Mesenchymal stem cell (in vitro differentiated cells and primary cell): ENCODE data around the gene MERTK.
A peak's percentile ranks its signal among the peaks of the same experiment; 100 is the strongest.

Experiments
- DNase-seq: peaks from one replicate; pipeline ENCODE4 v3.0.0-alpha.2; 2013
- H2AFZ ChIP-seq: one replicate; pipeline ENCODE4 v1.6.1; 2013; ENCODE audit warnings: low read depth, mild to moderate bottlenecking, control low read depth, inconsistent platforms, low read length, moderate library complexity
- H2AK5ac ChIP-seq: 2 replicates; pipeline ENCODE4 v1.6.1; 2013; ENCODE audit warnings: low read length, moderate library complexity, mild to moderate bottlenecking, inconsistent platforms; ENCODE audit not compliant: severe bottlenecking
- H2BK120ac ChIP-seq: one replicate; pipeline ENCODE4 v1.6.1; 2013; ENCODE audit warnings: low read depth, mild to moderate bottlenecking, inconsistent platforms, low read length, moderate library complexity
- H2BK12ac ChIP-seq, 2 experiments: one replicate each; pipeline ENCODE4 v1.6.1; 2013; ENCODE audit warnings: inconsistent platforms in 2 of 2, low read length in 2 of 2, mild to moderate bottlenecking in 2 of 2, moderate library complexity in 2 of 2, control low read depth in 1 of 2
- H2BK15ac ChIP-seq: one replicate; pipeline ENCODE4 v1.6.1; 2013; ENCODE audit warnings: mild to moderate bottlenecking, low read depth, inconsistent platforms; ENCODE audit not compliant: poor library complexity, severe bottlenecking
- H2BK5ac ChIP-seq: 2 replicates; pipeline ENCODE4 v1.6.1; 2013; ENCODE audit warnings: low read depth, mild to moderate bottlenecking, low read length, control low read depth, inconsistent platforms; ENCODE audit not compliant: poor library complexity, severe bottlenecking
- H3K14ac ChIP-seq, 2 experiments: one replicate each; pipeline ENCODE4 v1.6.1; 2013; ENCODE audit warnings: inconsistent platforms in 2 of 2, low read length in 2 of 2, control low read depth in 1 of 2, mild to moderate bottlenecking in 1 of 2, moderate library complexity in 1 of 2
- H3K18ac ChIP-seq, 2 experiments: one replicate each; pipeline ENCODE4 v1.6.1; 2013; ENCODE audit warnings: inconsistent platforms in 2 of 2, low read length in 2 of 2, control low read depth in 1 of 2, low read depth in 1 of 2, mild to moderate bottlenecking in 1 of 2
- H3K23ac ChIP-seq, 2 experiments: one replicate each; pipeline ENCODE4 v1.6.1; 2013; ENCODE audit warnings: inconsistent platforms in 2 of 2, low read length in 2 of 2, mild to moderate bottlenecking in 2 of 2, moderate library complexity in 2 of 2, control low read depth in 1 of 2
- H3K27ac ChIP-seq: 2 replicates; pipeline ENCODE4 v1.5.1; 2013; ENCODE audit warnings: mild to moderate bottlenecking, moderate library complexity, low read length, control low read depth, inconsistent platforms; ENCODE audit not compliant: poor library complexity, severe bottlenecking
- H3K27me3 ChIP-seq, 2 experiments: 2 replicates each; pipeline versions ENCODE4 v1.6.1 to v1.7.0; 2013; ENCODE audit warnings: low read length in 2 of 2, mild to moderate bottlenecking in 2 of 2, moderate library complexity in 2 of 2, control low read depth in 1 of 2, inconsistent platforms in 1 of 2; ENCODE audit not compliant: control insufficient read depth in 1 of 2, insufficient read depth in 1 of 2
- H3K36me3 ChIP-seq, 2 experiments: 2 replicates each; pipeline versions ENCODE4 v1.6.1 to v1.7.0; 2013; ENCODE audit warnings: low read length in 2 of 2, control low read depth in 1 of 2, inconsistent platforms in 1 of 2, low read depth in 1 of 2, mild to moderate bottlenecking in 1 of 2; ENCODE audit not compliant: insufficient read depth in 2 of 2, control insufficient read depth in 1 of 2
- H3K4ac ChIP-seq, 2 experiments: one replicate each; pipeline ENCODE4 v1.6.1; 2013; ENCODE audit warnings: inconsistent platforms in 2 of 2, low read length in 2 of 2, mild to moderate bottlenecking in 2 of 2, moderate library complexity in 2 of 2, control low read depth in 1 of 2, low read depth in 1 of 2
- H3K4me1 ChIP-seq: 2 replicates; pipeline ENCODE4 v1.6.1; 2013; ENCODE audit warnings: low read depth, low read length, control low read depth; ENCODE audit not compliant: control insufficient read depth, insufficient read depth
- H3K4me2 ChIP-seq: 2 replicates; pipeline ENCODE4 v1.6.1; 2013; ENCODE audit warnings: low read length, mild to moderate bottlenecking, inconsistent platforms; ENCODE audit not compliant: poor library complexity, severe bottlenecking
- H3K4me3 ChIP-seq, 2 experiments: 2 replicates each; pipeline versions ENCODE4 v1.5.1 to v1.7.0; 2013; ENCODE audit warnings: low read length in 2 of 2, mild to moderate bottlenecking in 2 of 2, control low read depth in 1 of 2, low read depth in 1 of 2; ENCODE audit not compliant: insufficient read depth in 1 of 2
- H3K79me1 ChIP-seq: replicated peaks from 2 replicates; pipeline ENCODE4 v1.6.1; 2013; ENCODE audit warnings: mild to moderate bottlenecking, control low read depth, low read length, inconsistent platforms; ENCODE audit not compliant: poor library complexity, severe bottlenecking
- H3K9ac ChIP-seq: 2 replicates; pipeline ENCODE4 v1.7.0; 2013; ENCODE audit warnings: mild to moderate bottlenecking, low read length, moderate library complexity
- H3K9me3 ChIP-seq: 2 replicates; pipeline ENCODE4 v1.7.0; 2013; ENCODE audit warnings: mild to moderate bottlenecking, low read length; ENCODE audit not compliant: control insufficient read depth
- H4K8ac ChIP-seq: one replicate; pipeline ENCODE4 v1.6.1; 2013; ENCODE audit warnings: inconsistent platforms, mild to moderate bottlenecking, low read length, moderate library complexity
- H4K91ac ChIP-seq: one replicate; pipeline ENCODE4 v1.6.1; 2013; ENCODE audit warnings: mild to moderate bottlenecking, low read length, inconsistent platforms
- WGBS: methylation state at CpG from one replicate; pipeline ENCODE4 v1.1.7; 2013; ENCODE audit warnings: mixed read lengths; 5-methylcytosine and 5-hydroxymethylcytosine counted together

MERTK gene

DNA sequence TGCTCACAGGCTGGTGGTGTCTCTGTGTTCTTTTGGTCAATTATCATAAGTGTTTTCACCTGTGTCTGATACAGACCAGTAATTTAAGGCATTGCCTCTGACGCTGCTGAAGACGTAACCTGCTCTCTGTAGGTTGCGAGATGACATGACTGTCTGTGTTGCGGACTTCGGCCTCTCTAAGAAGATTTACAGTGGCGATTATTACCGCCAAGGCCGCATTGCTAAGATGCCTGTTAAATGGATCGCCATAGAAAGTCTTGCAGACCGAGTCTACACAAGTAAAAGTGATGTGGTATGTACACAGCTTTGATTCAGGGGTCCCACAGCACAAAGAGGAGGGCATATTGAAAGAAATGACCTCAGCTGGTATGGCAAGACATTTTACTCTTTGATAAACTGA, 122.9 kb downstream of the MERTK start:
- Histone ChIP-seq H4K91ac (no peak overlapping the region), H3K79me1 (peaks cover 1% of the 10 kb centered on the region), H2BK15ac (no peak overlapping the region), H3K9me3 (no peaks in the 10 kb centered on the region), H3K4me2 (no peak overlapping the region), H3K27me3 (peaks cover 0 to 36% of the 10 kb centered on the region in 2 experiments), H3K9ac (no peak overlapping the region), H2BK12ac (no peak overlapping the region), H3K27ac (no peak overlapping the region), H2BK120ac (no peak overlapping the region), H2AFZ (no peak overlapping the region), H3K4me3 (no peak overlapping the region), H3K18ac (no peak overlapping the region), H3K4ac (no peak overlapping the region), H3K14ac (no peak overlapping the region), H3K36me3 (peaks cover 0 to 37% of the 10 kb centered on the region in 2 experiments), H3K23ac (no peak overlapping the region), H3K4me1 (peaks cover 2% of the 10 kb centered on the region), H2AK5ac (no peak overlapping the region), H2BK5ac (no peak overlapping the region), H4K8ac (no peak overlapping the region)
- WGBS = 93% methylated on average over 10 of the region's 10 CpGs
- no peak for DNase-seq

DNA sequence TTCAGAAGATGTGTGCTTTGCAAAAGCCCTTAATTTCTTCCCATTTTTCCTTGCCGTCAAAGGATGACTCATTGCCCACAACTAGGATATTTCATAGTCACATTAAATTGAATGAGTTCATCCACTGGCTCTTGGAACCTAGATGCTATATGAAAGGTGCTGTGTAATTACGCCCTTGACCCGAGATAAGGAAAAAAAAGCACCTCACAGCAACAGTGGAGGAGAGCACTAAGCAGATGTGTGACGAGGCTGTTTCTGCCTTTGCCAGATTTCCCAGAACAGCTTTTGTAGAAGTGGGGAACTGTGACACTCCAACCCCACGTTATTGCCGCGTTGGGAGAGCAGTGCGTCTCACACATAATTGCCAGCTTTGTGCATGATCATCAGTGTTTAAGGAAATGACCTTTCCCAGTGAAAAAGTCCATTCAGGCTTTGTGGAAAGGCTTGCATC, 123.4 kb downstream of the MERTK start:
- Histone ChIP-seq H2AFZ (no peak overlapping the region), H3K14ac (no peak overlapping the region), H3K4me3 (no peak overlapping the region), H3K18ac (no peak overlapping the region), H2BK15ac (no peak overlapping the region), H3K9me3 (no peaks in the 10 kb centered on the region), H2BK12ac (no peak overlapping the region), H3K27me3 (peaks cover 0 to 33% of the 10 kb centered on the region in 2 experiments), H3K36me3 (peaks cover 0 to 33% of the 10 kb centered on the region in 2 experiments), H2AK5ac (no peak overlapping the region), H3K9ac (no peak overlapping the region), H3K4me2 (no peak overlapping the region), H3K4ac (no peak overlapping the region), H3K79me1 (no peaks in the 10 kb centered on the region), H2BK120ac (no peak overlapping the region), H4K8ac (no peak overlapping the region), H3K27ac (no peak overlapping the region), H3K4me1 (peaks cover 2% of the 10 kb centered on the region), H3K23ac (no peak overlapping the region), H4K91ac (no peak overlapping the region), H2BK5ac (no peak overlapping the region)
- peak; percentile 64 for DNase-seq
- 78% methylated on average over 8 of the region's 8 CpGs for WGBS

DNA sequence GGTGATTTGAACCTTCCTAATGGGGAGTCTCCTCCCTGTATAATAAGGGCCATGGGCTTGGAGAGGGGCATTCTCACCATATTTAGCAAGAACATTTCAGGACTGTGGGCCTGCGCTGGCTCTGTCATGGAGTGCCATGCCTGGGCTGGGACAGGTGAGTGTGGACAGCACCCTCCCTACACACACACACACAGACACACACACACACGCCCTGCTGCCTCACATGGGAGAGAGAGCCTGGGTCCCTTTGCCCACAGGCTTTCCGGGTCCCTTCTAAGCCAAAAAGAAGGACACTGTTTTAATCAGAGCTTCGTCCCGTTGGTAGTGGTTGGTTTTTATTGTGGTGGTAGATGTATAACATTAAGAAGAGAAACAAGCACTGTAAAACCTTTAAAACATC, 125.3 kb downstream of the MERTK start:
- Histone ChIP-seq H3K4me1 (peaks cover 2% of the 10 kb centered on the region), H2BK12ac (no peak overlapping the region), H3K4me2 (no peak overlapping the region), H3K9ac (no peak overlapping the region), H3K9me3 (no peaks in the 10 kb centered on the region), H2BK120ac (no peak overlapping the region), H3K18ac (peak overlapping the region in 1 of 2 experiments; percentile 53), H4K8ac (no peak overlapping the region), H3K27ac (no peak overlapping the region), H3K23ac (peak overlapping the region in 1 of 2 experiments; percentile 65), H3K4ac (no peak overlapping the region), H2AK5ac (no peak overlapping the region), H3K36me3 (peaks cover 0 to 33% of the 10 kb centered on the region in 2 experiments), H3K4me3 (no peak overlapping the region), H3K27me3 (peaks cover 0 to 22% of the 10 kb centered on the region in 2 experiments), H4K91ac (no peak overlapping the region), H2BK15ac (peak overlapping the region; percentile 12), H2AFZ (no peak overlapping the region), H2BK5ac (no peak overlapping the region), H3K79me1 (no peaks in the 10 kb centered on the region), H3K14ac (no peak overlapping the region)
- no peak for DNase-seq
- 93% methylated on average over 4 of the region's 5 CpGs for WGBS

DNA sequence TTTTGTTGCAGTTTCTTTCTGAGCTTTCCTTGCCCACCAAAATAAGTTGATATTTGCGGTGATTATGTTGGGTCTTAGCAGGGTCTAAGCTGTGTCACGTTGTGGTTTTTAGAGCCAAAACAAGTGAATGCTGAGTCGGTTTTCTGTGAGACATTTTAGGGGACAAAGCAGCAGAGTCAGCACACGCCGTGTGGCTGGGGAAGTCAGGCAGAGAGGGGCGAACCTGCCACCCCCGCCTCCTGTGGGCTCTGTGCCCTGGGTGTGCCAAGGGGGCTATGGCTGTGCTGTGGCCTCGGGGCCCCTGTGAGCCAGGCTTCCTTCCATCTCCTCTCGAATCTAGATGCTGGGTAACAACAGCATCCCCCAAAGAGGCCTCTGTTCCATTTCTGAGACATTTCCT, 125.8 kb downstream of the MERTK start:
- peaks cover 0 to 17% of the 10 kb centered on the region in 2 experiments for H3K27me3 ChIP-seq
- H2BK15ac ChIP-seq = no peak overlapping the region

More for the DNA sequence above, 125.8 kb downstream of the MERTK start:
- no peak for DNase-seq
- Histone ChIP-seq H3K14ac (no peak overlapping the region), H3K4me1 (peaks cover 2% of the 10 kb centered on the region), H3K4ac (no peak overlapping the region), H3K4me2 (no peak overlapping the region), H3K27ac (no peak overlapping the region), H3K36me3 (peaks cover 0 to 33% of the 10 kb centered on the region in 2 experiments), H3K23ac (no peak overlapping the region), H3K4me3 (no peak overlapping the region), H3K18ac (no peak overlapping the region), H2BK120ac (no peak overlapping the region), H3K9me3 (no peaks in the 10 kb centered on the region), H3K9ac (no peak overlapping the region), H2BK5ac (no peak overlapping the region), H3K79me1 (no peaks in the 10 kb centered on the region), H4K8ac (no peak overlapping the region), H2AFZ (no peak overlapping the region), H4K91ac (no peak overlapping the region), H2AK5ac (no peak overlapping the region), H2BK12ac (no peak overlapping the region)
- 90% methylated on average over 9 of the region's 9 CpGs for WGBS
